DOHH2 (cell line): ENCODE measurements around the gene NPC2.

Experiments used
- H3F3A ChIP-seq: fragments of 200-600 bp; sonication (generic), shearing (Covaris generic); 2 replicates; pipeline ENCODE4 v1.6.0; 2016; ENCODE audit warnings: antibody characterized with exemption, mild to moderate bottlenecking; ENCODE audit not compliant: control insufficient read depth, insufficient read depth
- H3K27ac ChIP-seq: fragments of 200-600 bp; sonication (generic); 2 replicates; pipeline ENCODE4 v1.5.1; 2014; ENCODE audit warnings: low read depth, mild to moderate bottlenecking, low read length, moderate library complexity
- H3K27me3 ChIP-seq: fragments of 200-600 bp; sonication (generic); 2 replicates; pipeline ENCODE4 v1.6.1; 2014; ENCODE audit warnings: mild to moderate bottlenecking, low read length, mixed read lengths; ENCODE audit not compliant: control insufficient read depth
- H3K36me3 ChIP-seq: fragments of 200-600 bp; sonication (generic); 2 replicates; pipeline ENCODE4 v1.6.1; 2014; ENCODE audit warnings: mild to moderate bottlenecking, low read length, moderate library complexity, mixed read lengths; ENCODE audit not compliant: control insufficient read depth
- H3K4me1 ChIP-seq: fragments of 200-600 bp; sonication (generic); 2 replicates; pipeline ENCODE4 v1.6.1; 2014; ENCODE audit warnings: mild to moderate bottlenecking, low read length, mixed read lengths; ENCODE audit not compliant: control insufficient read depth
- H3K4me2 ChIP-seq: fragments of 200-600 bp; sonication (generic); 2 replicates; pipeline ENCODE4 v1.6.0; 2014; ENCODE audit warnings: mild to moderate bottlenecking, low read length, moderate library complexity
- H3K4me3 ChIP-seq: fragments of 200-600 bp; sonication (generic); 2 replicates; pipeline ENCODE4 v1.5.1; 2014; ENCODE audit warnings: mild to moderate bottlenecking, low read length, mixed read lengths
- H3K79me2 ChIP-seq: fragments of 200-600 bp; sonication (generic); 2 replicates; pipeline ENCODE4 v1.6.1; 2014; ENCODE audit warnings: mild to moderate bottlenecking, low read length, mixed read lengths; ENCODE audit not compliant: control insufficient read depth
- H3K9me2 ChIP-seq: fragments of 200-600 bp; sonication (generic); replicated peaks from 2 replicates; pipeline ENCODE4 v1.6.1; 2014; ENCODE audit warnings: mild to moderate bottlenecking, low read length, mixed read lengths; ENCODE audit not compliant: control insufficient read depth
- H3K9me3 ChIP-seq: fragments of 200-600 bp; sonication (generic); 2 replicates; pipeline ENCODE4 v1.6.1; 2014; ENCODE audit warnings: antibody characterized with exemption, low read length, mixed read lengths; ENCODE audit not compliant: control insufficient read depth, insufficient read depth
- H4K20me1 ChIP-seq: fragments of 200-600 bp; sonication (generic); 2 replicates; pipeline ENCODE4 v1.6.0; 2014; ENCODE audit warnings: low read depth, mild to moderate bottlenecking, antibody characterized with exemption, low read length, moderate library complexity; ENCODE audit not compliant: control insufficient read depth, insufficient read depth
- EZH2phosphoT487 ChIP-seq: fragments of 200-600 bp; sonication (generic); IDR thresholded peaks from 2 replicates; pipeline ENCODE4 v1.6.1; 2017; ENCODE audit warnings: borderline replicate concordance, mild to moderate bottlenecking, antibody characterized with exemption, low read length, moderate library complexity, mixed read lengths
- TF ChIP-seq, protein P1 (sequence below): fragments of 200-600 bp; sonication (generic); IDR thresholded peaks from one replicate; pipeline ENCODE4 v1.5.1; 2014; ENCODE audit warnings: antibody characterized with exemption, mild to moderate bottlenecking, low read depth, low read length; ENCODE audit not compliant: poor library complexity, severe bottlenecking

Gene NPC2

DNA sequence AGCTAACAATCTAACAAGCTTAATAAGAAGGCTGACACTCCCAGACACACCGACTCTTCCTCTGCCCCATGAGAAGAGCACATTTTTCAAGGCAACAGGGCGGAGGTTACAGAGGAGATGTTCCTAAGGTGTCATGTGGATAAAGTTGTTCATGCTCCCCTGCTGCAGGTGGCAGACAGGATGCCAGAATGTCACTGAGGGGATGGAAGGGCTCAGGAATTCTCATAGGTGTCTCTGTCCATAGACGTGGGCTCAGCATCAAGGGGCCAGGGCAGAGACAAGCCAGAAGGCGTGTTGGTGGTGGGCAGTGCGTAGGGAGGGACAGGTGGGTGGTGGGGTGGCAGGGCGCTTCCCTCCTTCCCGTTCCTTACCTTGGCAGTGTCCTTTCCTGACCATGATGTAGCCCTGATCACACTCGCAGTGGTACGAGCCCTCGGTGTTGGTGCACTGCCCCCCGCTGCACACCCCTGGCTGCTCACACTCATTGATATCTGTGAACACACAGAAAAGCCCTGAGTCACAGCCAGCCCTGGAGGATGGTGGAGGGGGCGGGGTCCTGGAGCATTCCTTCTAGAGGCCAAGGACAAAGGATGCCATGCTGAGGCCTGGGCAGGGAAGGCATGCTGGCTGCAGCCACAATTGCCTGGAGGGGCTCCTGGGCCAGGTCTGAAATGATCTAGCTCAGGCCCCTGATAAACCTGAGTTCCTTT, 23.5 kb upstream of the NPC2 start:
- H3K36me3 ChIP-seq = no peaks in the 10 kb centered on the region
- H3K4me3 ChIP-seq = no peak overlapping the region
- no peak for TF ChIP-seq EZH2phosphoT487
- TF ChIP-seq, protein P1, sequence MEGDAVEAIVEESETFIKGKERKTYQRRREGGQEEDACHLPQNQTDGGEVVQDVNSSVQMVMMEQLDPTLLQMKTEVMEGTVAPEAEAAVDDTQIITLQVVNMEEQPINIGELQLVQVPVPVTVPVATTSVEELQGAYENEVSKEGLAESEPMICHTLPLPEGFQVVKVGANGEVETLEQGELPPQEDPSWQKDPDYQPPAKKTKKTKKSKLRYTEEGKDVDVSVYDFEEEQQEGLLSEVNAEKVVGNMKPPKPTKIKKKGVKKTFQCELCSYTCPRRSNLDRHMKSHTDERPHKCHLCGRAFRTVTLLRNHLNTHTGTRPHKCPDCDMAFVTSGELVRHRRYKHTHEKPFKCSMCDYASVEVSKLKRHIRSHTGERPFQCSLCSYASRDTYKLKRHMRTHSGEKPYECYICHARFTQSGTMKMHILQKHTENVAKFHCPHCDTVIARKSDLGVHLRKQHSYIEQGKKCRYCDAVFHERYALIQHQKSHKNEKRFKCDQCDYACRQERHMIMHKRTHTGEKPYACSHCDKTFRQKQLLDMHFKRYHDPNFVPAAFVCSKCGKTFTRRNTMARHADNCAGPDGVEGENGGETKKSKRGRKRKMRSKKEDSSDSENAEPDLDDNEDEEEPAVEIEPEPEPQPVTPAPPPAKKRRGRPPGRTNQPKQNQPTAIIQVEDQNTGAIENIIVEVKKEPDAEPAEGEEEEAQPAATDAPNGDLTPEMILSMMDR = no peak

DNA sequence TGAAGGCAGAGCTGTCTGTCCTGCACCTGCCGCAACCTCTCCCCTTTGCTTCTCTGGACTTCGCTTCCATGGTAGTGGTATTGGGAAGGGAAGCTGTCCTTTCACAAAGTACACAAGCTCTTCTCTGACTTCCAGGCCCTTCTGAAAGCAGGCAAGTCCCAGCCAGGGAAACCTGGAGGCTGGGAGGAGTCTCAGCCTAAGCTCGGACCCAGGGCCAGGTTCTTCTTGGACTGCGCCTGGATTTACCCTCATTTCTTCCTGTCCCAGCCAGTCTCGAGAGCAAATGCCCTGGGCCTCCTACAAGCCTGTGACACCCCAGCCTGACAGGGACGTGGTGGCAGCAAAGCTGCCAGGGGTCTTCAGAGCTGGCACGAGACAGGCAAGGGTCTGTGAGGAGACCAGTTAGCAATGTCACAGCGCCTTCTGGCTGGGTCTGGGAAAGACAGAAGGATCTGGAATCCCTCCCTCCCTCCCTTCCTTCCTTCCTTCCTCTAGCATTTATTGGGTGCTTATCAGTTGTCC, 22.8 kb upstream of the NPC2 start:
- Histone ChIP-seq H3K4me2 (no peak overlapping the region), H3F3A (no peaks in the 10 kb centered on the region), H3K9me2 (no peaks in the 10 kb centered on the region), H3K4me3 (no peak overlapping the region), H3K9me3 (no peaks in the 10 kb centered on the region), H3K27me3 (peaks cover 35% of the 10 kb centered on the region), H3K79me2 (no peaks in the 10 kb centered on the region), H3K27ac (no peak overlapping the region), H3K4me1 (no peaks in the 10 kb centered on the region), H4K20me1 (no peaks in the 10 kb centered on the region), H3K36me3 (no peaks in the 10 kb centered on the region)
- no peak for TF ChIP-seq EZH2phosphoT487
- TF ChIP-seq, protein P1 = no peak

More for the DNA sequence above, 23.5 kb upstream of the NPC2 start:
- Histone ChIP-seq H3K9me3 (no peaks in the 10 kb centered on the region), H3K9me2 (no peaks in the 10 kb centered on the region), H3K27me3 (peaks cover 35% of the 10 kb centered on the region), H3K27ac (no peak overlapping the region), H3F3A (no peaks in the 10 kb centered on the region), H3K79me2 (no peaks in the 10 kb centered on the region), H3K4me2 (no peak overlapping the region), H4K20me1 (no peaks in the 10 kb centered on the region), H3K4me1 (no peaks in the 10 kb centered on the region)

DNA sequence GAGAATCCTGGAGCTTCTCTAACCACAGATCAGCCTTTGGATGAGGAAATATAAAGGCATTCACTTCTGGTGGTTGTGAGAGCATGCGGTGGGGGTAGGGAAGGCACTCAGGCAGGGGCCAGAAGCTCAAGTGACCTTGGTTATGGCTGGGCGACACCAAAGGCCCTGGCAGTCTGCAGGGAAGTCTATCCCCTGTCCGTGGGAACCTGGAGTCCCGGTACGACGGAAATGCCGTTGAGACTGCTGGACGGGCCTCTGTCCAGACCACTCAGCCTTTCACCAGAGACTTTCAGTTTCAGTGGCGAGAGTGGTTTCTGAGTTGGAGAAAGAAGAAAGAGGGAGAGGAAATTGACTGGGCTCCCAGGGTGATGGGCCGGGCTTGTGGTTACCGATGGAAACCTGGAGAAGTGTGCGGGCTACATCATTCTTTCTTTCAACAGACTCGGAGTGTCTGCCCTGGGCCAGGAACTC, 21.4 kb upstream of the NPC2 start:
- H3K4me1 ChIP-seq = no peaks in the 10 kb centered on the region
- no peaks in the 10 kb centered on the region for H3F3A ChIP-seq
- H3K36me3 ChIP-seq = no peaks in the 10 kb centered on the region
- H3K9me2 ChIP-seq = no peaks in the 10 kb centered on the region
- TF ChIP-seq, protein P1 = no peak
- TF ChIP-seq EZH2phosphoT487 = no peak
- H3K4me2 ChIP-seq = no peak overlapping the region
- H3K4me3 ChIP-seq = no peak overlapping the region
- no peaks in the 10 kb centered on the region for H3K79me2 ChIP-seq
- no peaks in the 10 kb centered on the region for H3K9me3 ChIP-seq
- H4K20me1 ChIP-seq = no peaks in the 10 kb centered on the region
- no peak overlapping the region for H3K27ac ChIP-seq
- peaks cover 33% of the 10 kb centered on the region for H3K27me3 ChIP-seq
